Bronchial epithelial cell (primary cell): ENCODE data around the gene CD69. TPM values are rescaled to one million over a fixed set of nuclear protein-coding genes. Genes with fewer than 3 reads are reported as not detected.
"Not testable (repeated sequence)": the region's sequence is repeated elsewhere in the genome, so short reads cannot be mapped to it uniquely, and the experiment has no call there.

Experiments used
- DNase-seq: peaks from one replicate; pipeline ENCODE4 v3.0.0-alpha.2; 2010; ENCODE audit warnings: low read depth
- FAIRE-seq: peaks from 2 replicates; lab custom pipeline; 2011; peaks lifted over from hg19 to GRCh38; lab: Jason Lieb, UNC
- H3K27me3 ChIP-seq: 2 replicates; pipeline ENCODE4 v1.5.1; 2011; ENCODE audit warnings: low read length; ENCODE audit not compliant: control insufficient read depth, insufficient read depth
- H3K36me3 ChIP-seq: 2 replicates; pipeline ENCODE4 v1.5.1; 2011; ENCODE audit warnings: low read length; ENCODE audit not compliant: control insufficient read depth, insufficient read depth
- H3K4me3 ChIP-seq: 2 replicates; pipeline ENCODE4 v1.5.1; 2011; ENCODE audit warnings: mild to moderate bottlenecking, low read depth, low read length, control low read depth
- CTCF ChIP-seq: IDR thresholded peaks from 2 replicates; pipeline ENCODE4 v1.5.1; 2011; ENCODE audit warnings: mild to moderate bottlenecking, moderate library complexity, low read length, control low read depth, inconsistent platforms; ENCODE audit not compliant: insufficient read depth, severe bottlenecking
- total RNA-seq: library from RNA; depleted of rRNA; stranded (reverse); fragments of >200 nt; gene quantifications from 2 replicates; pipeline ENCODE4 v1.2.1, GENCODE V29; 2014

CD69 gene
- total RNA-seq, 1 donor from 2014 or later, result not detected

- TF ChIP-seq CTCF, result no peak
- Histone ChIP-seq H3K4me3 (no peak overlapping the region), H3K36me3 (no peaks in the 10 kb centered on the region), H3K27me3 (no peaks in the 10 kb centered on the region)
- FAIRE-seq, result no peak
- DNase-seq, result no peak
These were observed 18.0 kb downstream of the CD69 start for GRCh38 chr12:9742661-9743060.

GRCh38 chr12:9741726-9742125 is 19.0 kb downstream of the CD69 start:
- Histone ChIP-seq H3K4me3 (no peak overlapping the region), H3K36me3 (no peaks in the 10 kb centered on the region), H3K27me3 (no peaks in the 10 kb centered on the region)
- no peak for FAIRE-seq
- TF ChIP-seq CTCF, result no peak
- no peak for DNase-seq

DNA sequence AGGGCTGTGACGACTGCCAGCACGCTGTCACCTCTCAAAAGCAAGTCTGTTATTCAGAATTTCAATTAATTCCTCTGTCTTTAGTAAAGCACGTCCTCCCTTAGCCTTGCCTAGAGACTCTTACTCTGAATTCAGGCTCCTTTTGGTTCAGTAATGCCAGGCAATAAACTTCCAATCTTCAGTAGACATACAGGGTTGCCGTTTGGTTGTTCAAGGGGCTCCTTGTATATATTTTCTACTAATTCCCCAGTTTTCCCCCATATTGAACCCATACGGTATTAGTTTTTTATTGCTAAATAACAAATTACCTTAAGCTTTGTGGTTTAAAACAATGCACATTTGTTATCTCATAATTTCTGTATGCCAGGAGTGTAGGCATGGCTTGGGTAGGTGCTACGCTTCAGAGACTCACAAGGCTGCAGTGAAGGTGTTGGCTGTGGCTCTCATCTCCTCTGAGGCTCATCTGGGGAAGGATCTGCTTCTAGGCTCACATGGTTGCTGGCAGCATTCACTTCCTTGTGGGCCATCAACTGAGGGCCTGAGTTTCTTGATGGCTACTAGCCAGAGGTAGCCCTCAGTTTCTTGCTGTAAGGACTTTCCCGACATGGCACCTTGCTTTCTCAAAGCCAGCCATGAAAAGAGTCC is 20.5 kb downstream of the CD69 start:
- no peaks in the 10 kb centered on the region for H3K27me3 ChIP-seq
- DNase-seq (no peak), FAIRE-seq (no peak)
- TF ChIP-seq CTCF, result no peak
- H3K4me3 ChIP-seq, result peak overlapping the region; percentile 27
- no peaks in the 10 kb centered on the region for H3K36me3 ChIP-seq

DNA sequence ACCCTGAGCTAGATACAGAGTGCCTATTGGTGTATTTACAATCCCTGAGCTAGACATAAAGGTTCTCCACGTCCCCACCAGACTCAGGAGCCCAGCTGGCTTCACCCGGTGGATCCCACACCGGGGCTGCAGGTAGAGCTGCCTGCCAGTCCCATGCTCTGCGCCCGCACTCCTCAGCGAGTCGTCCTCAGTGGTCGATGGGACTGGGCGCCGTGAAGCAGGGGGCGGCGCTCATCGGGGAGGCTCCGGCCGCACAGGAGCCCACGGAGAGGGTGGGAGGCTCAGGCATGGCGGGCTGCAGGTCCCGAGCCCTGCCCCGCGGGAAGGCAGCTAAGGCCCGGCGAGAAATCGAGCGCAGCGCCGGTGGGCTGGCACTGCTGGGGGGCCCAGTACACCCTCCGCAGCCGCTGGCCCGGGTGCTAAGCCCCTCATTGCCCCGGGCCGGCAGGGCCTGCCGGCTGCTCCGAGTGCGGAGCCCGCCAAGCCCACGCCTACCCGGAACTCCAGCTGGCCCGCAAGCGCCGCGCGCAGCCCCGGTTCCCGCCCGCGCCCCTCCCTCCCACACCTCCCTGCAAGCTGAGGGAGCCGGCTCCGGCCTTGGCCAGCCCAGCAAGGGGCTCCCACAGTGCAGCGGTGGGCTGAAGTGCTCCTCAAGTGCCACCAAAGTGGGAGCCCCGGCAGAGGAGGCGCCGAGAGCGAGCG is 21.1 kb downstream of the CD69 start:
- H3K27me3 ChIP-seq, FAIRE-seq, DNase-seq, H3K36me3 ChIP-seq: not testable (repeated sequence)
- H3K4me3 ChIP-seq, result peak overlapping the region; percentile 27

DNA sequence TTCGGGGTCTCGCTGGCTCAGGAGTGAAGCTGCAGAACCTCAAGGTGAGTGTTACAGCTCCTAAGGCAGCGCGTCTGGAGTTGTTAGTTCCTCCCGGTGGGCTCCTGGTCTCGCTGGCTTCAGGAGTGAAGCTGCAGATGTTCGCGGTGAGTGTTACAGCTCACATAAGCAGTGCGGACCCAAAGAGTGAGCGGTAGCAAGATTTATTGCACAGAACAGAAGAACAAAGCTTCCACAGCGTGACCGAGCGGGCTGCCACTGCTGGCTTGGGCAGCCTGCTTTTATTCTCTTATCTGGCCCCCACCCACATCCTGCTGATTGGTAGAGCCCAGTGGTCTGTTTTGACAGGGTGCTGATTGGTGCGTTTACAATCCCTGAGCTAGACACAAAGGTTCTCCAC is 21.8 kb downstream of the CD69 start:
- not testable (repeated sequence) for DNase-seq, FAIRE-seq, H3K36me3 ChIP-seq, H3K27me3 ChIP-seq, H3K4me3 ChIP-seq

DNA sequence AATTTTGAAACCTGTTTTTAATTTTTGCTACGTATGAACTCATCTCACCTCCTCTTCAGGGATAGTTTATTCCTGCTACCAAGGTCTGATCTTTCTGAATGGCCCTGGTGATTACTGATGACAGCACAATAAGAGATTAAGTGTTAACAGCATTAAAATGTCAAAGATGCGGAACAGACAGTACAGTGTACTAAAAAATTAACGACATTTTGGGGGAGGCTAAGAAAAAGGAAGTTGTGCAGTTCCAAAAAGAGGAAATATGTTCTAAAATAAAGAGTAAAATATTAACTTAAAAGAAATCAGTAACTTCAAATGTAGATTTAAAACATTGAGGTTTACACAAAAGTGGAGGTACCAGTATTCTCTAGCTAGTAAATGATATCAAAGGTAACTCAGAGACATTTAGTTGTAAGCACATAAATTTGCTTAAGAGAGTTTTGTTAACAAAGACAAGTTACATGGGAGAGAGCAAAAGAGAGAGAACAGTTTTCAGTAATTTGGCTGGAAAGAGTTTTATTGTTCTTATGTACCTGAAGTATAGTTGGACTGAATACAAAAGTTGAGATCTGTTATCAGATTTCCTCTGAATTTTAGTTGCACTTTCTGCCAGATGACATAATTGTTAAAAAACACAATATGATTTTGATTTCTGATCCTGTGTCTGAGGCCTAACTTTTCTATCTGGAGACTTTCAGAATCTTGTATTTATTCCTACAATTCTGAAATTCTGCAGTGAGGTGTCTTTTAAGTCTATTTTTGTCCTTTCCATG is 23.6 kb downstream of the CD69 start:
- no peaks in the 10 kb centered on the region for H3K36me3 ChIP-seq
- DNase-seq (no peak), FAIRE-seq (no peak)
- no peak for TF ChIP-seq CTCF
- no peaks in the 10 kb centered on the region for H3K27me3 ChIP-seq
- H3K4me3 ChIP-seq, result no peak overlapping the region
